ENCODE data around the gene FNDC3A. TPM values are rescaled to one million over a fixed set of nuclear protein-coding genes. Genes with fewer than 3 reads are reported as not detected.

Gene FNDC3A
- total and polyA plus RNA-seq, 2 experiments from 2014 or later: 21.9 to 73.5 TPM

DNA sequence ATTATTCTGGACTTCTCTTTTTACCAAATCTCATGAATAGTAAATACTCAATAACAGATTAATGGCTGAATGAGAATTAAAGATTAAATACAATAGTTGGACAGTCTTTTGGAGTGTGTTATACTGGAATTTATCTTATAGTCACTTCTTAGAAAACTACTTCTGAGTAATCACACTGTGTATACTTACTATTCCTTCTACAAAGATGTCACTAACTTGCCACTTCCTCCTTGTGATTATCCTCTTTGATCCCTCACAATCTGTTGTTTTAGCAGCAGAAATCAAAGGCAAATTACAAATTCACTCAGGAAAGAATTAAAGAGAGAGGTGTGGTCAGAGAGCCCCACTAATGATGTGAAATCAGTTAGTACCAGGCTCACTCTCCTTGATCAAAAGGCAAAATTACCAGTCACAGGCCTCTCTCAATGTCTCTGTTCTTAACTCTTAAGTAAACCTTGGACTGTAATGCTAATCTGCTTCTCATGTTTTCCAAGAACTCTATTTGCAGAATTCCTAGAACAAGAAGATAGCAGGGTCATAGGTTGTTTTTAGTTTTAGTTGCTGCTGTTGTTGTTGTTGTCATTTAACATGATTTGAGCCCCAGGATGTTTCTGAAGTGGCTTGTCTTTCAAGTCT lies 37.3 kb upstream of the FNDC3A start:
- Histone ChIP-seq H2AFZ (no peak overlapping the region), H3K36me3 (replicated peaks; ENCODE audit: insufficient read depth, low read depth) (no peaks in the 10 kb centered on the region), H3K4me2 (no peak overlapping the region), H3K27ac (no peak overlapping the region), H3K79me2 (no peaks in the 10 kb centered on the region), H3K27me3 (no peaks in the 10 kb centered on the region), H4K20me1 (ENCODE audit: insufficient read depth, poor library complexity, severe bottlenecking) (no peaks in the 10 kb centered on the region), H3K9me3 (ENCODE audit: low read depth) (no peaks in the 10 kb centered on the region), H3K4me3 (no peak overlapping the region), H3K4me1 (ENCODE audit: insufficient read depth) (no peaks in the 10 kb centered on the region), H3K9me2 (replicated peaks; ENCODE audit: insufficient read depth) (no peaks in the 10 kb centered on the region)
- DNase-seq (ENCODE audit: low spot score): no peak
- TF ChIP-seq EZH2phosphoT487 (IDR thresholded peaks at IDR 0.05; ENCODE audit: low read depth, severe bottlenecking, unreplicated experiment): no peak
- no peak for TF ChIP-seq CTCF (IDR thresholded peaks at IDR 0.05; ENCODE audit: poor library complexity)
- no peak for TF ChIP-seq EZH2 (IDR thresholded peaks at IDR 0.05; ENCODE audit: borderline replicate concordance)

DNA sequence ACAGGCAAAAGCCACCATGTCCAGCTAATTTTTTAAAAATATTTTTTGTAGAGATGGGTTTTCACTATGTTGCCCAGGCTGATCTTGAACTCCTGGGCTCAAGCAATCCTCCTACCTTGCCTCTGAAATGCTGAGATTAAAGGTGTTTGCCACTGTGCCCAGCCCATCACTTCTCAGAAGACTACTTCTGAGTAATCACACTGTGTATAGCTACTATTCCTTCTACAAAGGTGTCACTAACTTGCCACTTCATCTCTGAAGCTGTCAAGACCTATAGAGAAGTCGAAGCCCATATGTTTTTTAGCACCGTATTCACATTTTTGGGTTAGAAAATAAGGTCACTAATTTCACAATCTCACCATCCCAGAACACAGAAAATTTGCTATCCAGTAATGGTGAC lies 36.0 kb upstream of the FNDC3A start:
- no peak for DNase-seq (ENCODE audit: low spot score)
- Histone ChIP-seq H3K9me2 (replicated peaks; ENCODE audit: insufficient read depth) (no peaks in the 10 kb centered on the region), H2AFZ (no peak overlapping the region), H3K27me3 (no peaks in the 10 kb centered on the region), H3K79me2 (no peaks in the 10 kb centered on the region), H3K36me3 (replicated peaks; ENCODE audit: insufficient read depth, low read depth) (no peaks in the 10 kb centered on the region), H3K27ac (no peak overlapping the region), H3K9me3 (ENCODE audit: low read depth) (no peaks in the 10 kb centered on the region), H3K4me3 (no peak overlapping the region), H4K20me1 (ENCODE audit: insufficient read depth, poor library complexity, severe bottlenecking) (no peaks in the 10 kb centered on the region), H3K4me1 (ENCODE audit: insufficient read depth) (no peaks in the 10 kb centered on the region), H3K4me2 (no peak overlapping the region)
- 100% methylated on average over 2 of the region's 2 CpGs for WGBS (ENCODE audit: low lambda C conversion rate, missing lambda C conversion rate)
- no peak for TF ChIP-seq EZH2 (IDR thresholded peaks at IDR 0.05; ENCODE audit: borderline replicate concordance)
- TF ChIP-seq CTCF (IDR thresholded peaks at IDR 0.05; ENCODE audit: poor library complexity): no peak
- TF ChIP-seq EZH2phosphoT487 (IDR thresholded peaks at IDR 0.05; ENCODE audit: low read depth, severe bottlenecking, unreplicated experiment): no peak

GRCh38 chr13:48942131-48942530 lies 33.6 kb upstream of the FNDC3A start:
- Histone ChIP-seq H3K27ac (no peak overlapping the region), H4K20me1 (ENCODE audit: insufficient read depth, poor library complexity, severe bottlenecking) (no peaks in the 10 kb centered on the region), H3K9me2 (replicated peaks; ENCODE audit: insufficient read depth) (no peaks in the 10 kb centered on the region), H3K9me3 (ENCODE audit: low read depth) (no peaks in the 10 kb centered on the region), H3K36me3 (replicated peaks; ENCODE audit: insufficient read depth, low read depth) (no peaks in the 10 kb centered on the region), H3K79me2 (no peaks in the 10 kb centered on the region), H3K4me3 (no peak overlapping the region), H3K4me2 (no peak overlapping the region), H3K27me3 (no peaks in the 10 kb centered on the region), H3K4me1 (ENCODE audit: insufficient read depth) (no peaks in the 10 kb centered on the region), H2AFZ (no peak overlapping the region)
- DNase-seq (ENCODE audit: low spot score): no peak
- TF ChIP-seq EZH2phosphoT487 (IDR thresholded peaks at IDR 0.05; ENCODE audit: low read depth, severe bottlenecking, unreplicated experiment) (no peak), EZH2 (IDR thresholded peaks at IDR 0.05; ENCODE audit: borderline replicate concordance) (no peak), CTCF (IDR thresholded peaks at IDR 0.05; ENCODE audit: poor library complexity) (no peak)
- 60% methylated on average over 2 of the region's 2 CpGs for WGBS (ENCODE audit: low lambda C conversion rate, missing lambda C conversion rate)

Data from hepatocyte (in vitro differentiated cells).